Purkinje cell (primary cell): Measurements from ENCODE around the gene ZNF266. TPM values are rescaled to one million over a fixed set of nuclear protein-coding genes. Genes with fewer than 3 reads are reported as not detected.

ENCODE experiments used
- polyA plus RNA-seq: library from polyadenylated mRNA; unstranded; fragments of >200 nt; fragmentation: Nextera tagmentation; gene quantifications from 2 replicates; pipeline ENCODE4 v1.2.1, GENCODE V29; 2014

ZNF266 gene
- 6.6 and 8.7 TPM in 2 replicates for polyA plus RNA-seq

GRCh38 chr19:9435279-9436268 lies at the start of gene ZNF266:
ZNF266 (minus strand) TSS chr19:9435573; CDS start chr19:9420089, 15,484 bp downstream.

DNA sequence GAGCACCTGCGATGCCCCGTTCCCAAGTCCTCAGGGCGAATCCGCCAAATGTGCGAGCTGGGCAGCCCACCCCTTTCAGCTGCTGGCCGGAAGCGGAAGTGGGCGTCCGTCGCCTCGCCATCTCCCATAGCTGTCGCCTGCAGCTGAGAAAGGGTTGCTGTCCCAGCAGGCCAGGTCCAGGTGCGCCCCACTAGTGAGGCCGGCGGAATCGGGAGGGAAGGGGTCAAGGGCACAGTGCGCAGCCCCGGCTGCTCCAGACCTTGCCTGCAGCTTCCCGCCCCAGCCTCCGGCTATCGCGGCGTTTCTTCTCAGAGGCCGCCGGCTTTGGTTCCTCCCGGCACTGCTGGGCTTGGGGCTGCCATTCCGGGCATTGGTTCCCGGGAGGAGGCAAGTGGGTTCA lies 72.5 kb downstream of the ZNF266 start, which contains the start of gene ZNF177:
ZNF177 (plus strand) TSS at position 109 of the 400 bp plus-strand sequence. CDS start 15,299 bp downstream, outside the sequence.

Other genes with a start within 250 kb of the ZNF266 start
- not detected in 2 replicates for gene OR7D4, start 216.0 kb downstream of the ZNF266 start, polyA plus RNA-seq
- not detected in 2 replicates for gene OR7E24, start 184.6 kb downstream of the ZNF266 start, polyA plus RNA-seq
- 1.2 TPM in 2 replicates for gene ZNF699, start 125.7 kb downstream of the ZNF266 start, polyA plus RNA-seq
- gene ZNF559, start 111.4 kb downstream of the ZNF266 start, polyA plus RNA-seq = 10.2 and 19.0 TPM in 2 replicates
- gene ZNF177, start 72.6 kb downstream of the ZNF266 start, polyA plus RNA-seq = 10.9 and 11.7 TPM in 2 replicates
- not detected in 2 replicates for gene ZNF560, start 63.0 kb upstream of the ZNF266 start, polyA plus RNA-seq
- 5.7 and 7.9 TPM in 2 replicates for gene ZNF426, start 103.1 kb upstream of the ZNF266 start, polyA plus RNA-seq
- gene ZNF121, start 148.9 kb upstream of the ZNF266 start, polyA plus RNA-seq = 10.3 and 10.9 TPM in 2 replicates
- 6.9 TPM in 2 replicates for gene ZNF561, start 185.7 kb upstream of the ZNF266 start, polyA plus RNA-seq
- 2.9 and 8.1 TPM in 2 replicates for gene ZNF562, start 239.5 kb upstream of the ZNF266 start, polyA plus RNA-seq